T1000 (cell line): Measurements from ENCODE around the gene TNNC1.

Source experiments
- DNase-seq: peaks from one replicate; lab custom pipeline; 2025; ENCODE audit warnings: mixed read lengths; lab: John Stamatoyannopoulos, UW

The TNNC1 gene

DNA sequence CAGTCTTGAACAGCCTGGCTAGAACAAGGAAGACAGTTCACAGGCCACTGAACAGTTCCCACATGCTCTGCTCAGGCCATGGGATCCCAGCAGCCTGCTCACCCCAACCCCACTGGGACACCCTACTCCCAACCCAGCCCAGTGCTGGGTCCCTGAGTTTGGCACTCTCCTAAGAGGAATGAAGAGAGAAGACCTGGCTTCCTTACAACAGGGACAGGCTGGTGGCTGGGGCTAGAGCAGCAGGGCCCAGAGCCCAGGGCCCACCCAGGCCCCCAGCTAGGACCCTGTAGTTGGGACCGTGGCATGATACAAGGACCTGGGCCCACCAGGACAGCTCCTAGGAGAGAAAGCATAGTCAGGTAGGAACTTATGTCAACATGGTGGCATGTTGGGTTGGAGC, 52.3 kb downstream of the TNNC1 start:
- no peak for DNase-seq
